ENCODE results near the gene LPCAT4.

- TF ChIP-seq CTCF (IDR thresholded peaks at IDR 0.05 in 4 of 5, conservative IDR thresholded peaks at IDR 0.05 in 1 of 5) (no peak), POLR2A (IDR thresholded peaks at IDR 0.05) (no peak)
Measured at GRCh38 chr15:34336231-34336990, 30.6 kb downstream of the LPCAT4 start.

Data from gastrocnemius medialis (tissue), 4 donors.